Measurements from ENCODE around the gene PCSK6.

Gene PCSK6

DNA sequence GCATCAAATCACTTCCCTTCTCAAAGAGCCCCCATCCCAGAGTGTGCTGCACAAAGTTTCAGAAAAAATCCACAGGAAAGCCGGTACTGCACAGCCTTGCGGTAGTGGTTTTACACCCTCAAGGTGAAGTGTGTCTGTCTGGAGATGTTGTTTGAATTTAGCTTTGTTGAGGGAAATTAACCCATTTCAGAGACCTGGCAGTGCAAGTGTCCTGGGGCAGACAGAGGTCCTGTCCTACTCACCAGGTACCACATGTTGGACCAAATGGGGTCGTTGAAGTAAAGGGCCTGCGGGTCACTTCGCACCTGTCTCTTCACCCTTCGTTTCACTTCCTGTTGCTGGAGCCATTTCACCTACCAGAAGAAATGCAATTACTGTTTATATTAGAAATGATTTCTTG, 57.8 kb downstream of the PCSK6 start (continued):
- TF ChIP-seq ZNF8 (CRISPR knock-in tag; IDR thresholded peaks at IDR 0.05) (no peak), SNAI2 (CRISPR knock-in tag; IDR thresholded peaks at IDR 0.05) (no peak)

GRCh38 chr15:101431301-101431700, 58.2 kb downstream of the PCSK6 start:
- TF ChIP-seq RARB (CRISPR knock-in tag; IDR thresholded peaks at IDR 0.05) (no peak), ISL1 (CRISPR knock-in tag; IDR thresholded peaks at IDR 0.05) (no peak)
- no peak for ATAC-seq

DNA sequence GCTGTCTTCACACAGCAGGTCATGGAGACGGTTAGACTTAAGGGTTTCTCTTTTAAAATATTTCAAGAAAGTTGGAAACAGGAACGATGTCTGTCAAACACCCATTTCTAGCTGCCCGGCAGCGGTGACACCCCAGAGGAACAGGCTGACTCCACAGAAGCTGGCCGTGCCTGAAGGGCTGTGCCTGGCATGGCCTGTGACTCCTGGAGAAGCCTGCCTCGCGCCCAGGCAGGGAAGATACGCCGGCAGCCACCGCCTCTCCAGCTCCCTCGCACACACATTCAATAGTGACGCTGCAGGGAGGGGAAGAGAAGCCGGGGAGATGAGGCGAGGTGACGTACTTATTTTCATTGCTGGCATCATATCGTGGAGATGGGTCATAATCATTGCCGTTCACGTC, 59.9 kb downstream of the PCSK6 start:
- no peak for ATAC-seq
- no peak for TF ChIP-seq ZC3H10 (CRISPR knock-in tag; IDR thresholded peaks at IDR 0.05)
- no peak for TF ChIP-seq ZNF8 (CRISPR knock-in tag; IDR thresholded peaks at IDR 0.05)
- TF ChIP-seq, protein P1, sequence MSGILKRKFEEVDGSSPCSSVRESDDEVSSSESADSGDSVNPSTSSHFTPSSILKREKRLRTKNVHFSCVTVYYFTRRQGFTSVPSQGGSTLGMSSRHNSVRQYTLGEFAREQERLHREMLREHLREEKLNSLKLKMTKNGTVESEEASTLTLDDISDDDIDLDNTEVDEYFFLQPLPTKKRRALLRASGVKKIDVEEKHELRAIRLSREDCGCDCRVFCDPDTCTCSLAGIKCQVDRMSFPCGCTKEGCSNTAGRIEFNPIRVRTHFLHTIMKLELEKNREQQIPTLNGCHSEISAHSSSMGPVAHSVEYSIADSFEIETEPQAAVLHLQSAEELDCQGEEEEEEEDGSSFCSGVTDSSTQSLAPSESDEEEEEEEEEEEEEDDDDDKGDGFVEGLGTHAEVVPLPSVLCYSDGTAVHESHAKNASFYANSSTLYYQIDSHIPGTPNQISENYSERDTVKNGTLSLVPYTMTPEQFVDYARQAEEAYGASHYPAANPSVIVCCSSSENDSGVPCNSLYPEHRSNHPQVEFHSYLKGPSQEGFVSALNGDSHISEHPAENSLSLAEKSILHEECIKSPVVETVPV (CRISPR knock-in tag; IDR thresholded peaks at IDR 0.05) = no peak
- TF ChIP-seq BACH2 (CRISPR knock-in tag; IDR thresholded peaks at IDR 0.05; ENCODE audit: borderline replicate concordance) = no peak
- no peak for TF ChIP-seq PPARA (CRISPR knock-in tag; IDR thresholded peaks at IDR 0.05; ENCODE audit: borderline replicate concordance)
- TF ChIP-seq, protein P2, sequence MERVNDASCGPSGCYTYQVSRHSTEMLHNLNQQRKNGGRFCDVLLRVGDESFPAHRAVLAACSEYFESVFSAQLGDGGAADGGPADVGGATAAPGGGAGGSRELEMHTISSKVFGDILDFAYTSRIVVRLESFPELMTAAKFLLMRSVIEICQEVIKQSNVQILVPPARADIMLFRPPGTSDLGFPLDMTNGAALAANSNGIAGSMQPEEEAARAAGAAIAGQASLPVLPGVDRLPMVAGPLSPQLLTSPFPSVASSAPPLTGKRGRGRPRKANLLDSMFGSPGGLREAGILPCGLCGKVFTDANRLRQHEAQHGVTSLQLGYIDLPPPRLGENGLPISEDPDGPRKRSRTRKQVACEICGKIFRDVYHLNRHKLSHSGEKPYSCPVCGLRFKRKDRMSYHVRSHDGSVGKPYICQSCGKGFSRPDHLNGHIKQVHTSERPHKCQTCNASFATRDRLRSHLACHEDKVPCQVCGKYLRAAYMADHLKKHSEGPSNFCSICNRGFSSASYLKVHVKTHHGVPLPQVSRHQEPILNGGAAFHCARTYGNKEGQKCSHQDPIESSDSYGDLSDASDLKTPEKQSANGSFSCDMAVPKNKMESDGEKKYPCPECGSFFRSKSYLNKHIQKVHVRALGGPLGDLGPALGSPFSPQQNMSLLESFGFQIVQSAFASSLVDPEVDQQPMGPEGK (CRISPR knock-in tag; IDR thresholded peaks at IDR 0.05; ENCODE audit: borderline replicate concordance) = no peak
- no peak for TF ChIP-seq TCF4 (CRISPR knock-in tag; IDR thresholded peaks at IDR 0.05; ENCODE audit: borderline replicate concordance)
- no peak for TF ChIP-seq CSDC2 (CRISPR knock-in tag; IDR thresholded peaks at IDR 0.05)
- TF ChIP-seq RARB (CRISPR knock-in tag; IDR thresholded peaks at IDR 0.05) = no peak
- no peak for TF ChIP-seq GLIS3 (CRISPR knock-in tag; IDR thresholded peaks at IDR 0.05)
- TF ChIP-seq ARNTL (CRISPR knock-in tag; IDR thresholded peaks at IDR 0.05; ENCODE audit: borderline replicate concordance, low read depth) = no peak
- TF ChIP-seq ZFP30 (CRISPR knock-in tag; IDR thresholded peaks at IDR 0.05) = no peak
- TF ChIP-seq SNAI2 (CRISPR knock-in tag; IDR thresholded peaks at IDR 0.05) = no peak
- TF ChIP-seq, protein P3, sequence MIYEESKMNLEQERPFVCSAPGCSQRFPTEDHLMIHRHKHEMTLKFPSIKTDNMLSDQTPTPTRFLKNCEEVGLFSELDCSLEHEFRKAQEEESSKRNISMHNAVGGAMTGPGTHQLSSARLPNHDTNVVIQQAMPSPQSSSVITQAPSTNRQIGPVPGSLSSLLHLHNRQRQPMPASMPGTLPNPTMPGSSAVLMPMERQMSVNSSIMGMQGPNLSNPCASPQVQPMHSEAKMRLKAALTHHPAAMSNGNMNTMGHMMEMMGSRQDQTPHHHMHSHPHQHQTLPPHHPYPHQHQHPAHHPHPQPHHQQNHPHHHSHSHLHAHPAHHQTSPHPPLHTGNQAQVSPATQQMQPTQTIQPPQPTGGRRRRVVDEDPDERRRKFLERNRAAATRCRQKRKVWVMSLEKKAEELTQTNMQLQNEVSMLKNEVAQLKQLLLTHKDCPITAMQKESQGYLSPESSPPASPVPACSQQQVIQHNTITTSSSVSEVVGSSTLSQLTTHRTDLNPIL (CRISPR knock-in tag; IDR thresholded peaks at IDR 0.05; ENCODE audit: low read depth) = no peak
- TF ChIP-seq ZNF565 (CRISPR knock-in tag; conservative IDR thresholded peaks at IDR 0.05; ENCODE audit: low read depth) = no peak
- TF ChIP-seq ZFP3 (CRISPR knock-in tag; IDR thresholded peaks at IDR 0.05) = no peak
- TF ChIP-seq, protein P4, sequence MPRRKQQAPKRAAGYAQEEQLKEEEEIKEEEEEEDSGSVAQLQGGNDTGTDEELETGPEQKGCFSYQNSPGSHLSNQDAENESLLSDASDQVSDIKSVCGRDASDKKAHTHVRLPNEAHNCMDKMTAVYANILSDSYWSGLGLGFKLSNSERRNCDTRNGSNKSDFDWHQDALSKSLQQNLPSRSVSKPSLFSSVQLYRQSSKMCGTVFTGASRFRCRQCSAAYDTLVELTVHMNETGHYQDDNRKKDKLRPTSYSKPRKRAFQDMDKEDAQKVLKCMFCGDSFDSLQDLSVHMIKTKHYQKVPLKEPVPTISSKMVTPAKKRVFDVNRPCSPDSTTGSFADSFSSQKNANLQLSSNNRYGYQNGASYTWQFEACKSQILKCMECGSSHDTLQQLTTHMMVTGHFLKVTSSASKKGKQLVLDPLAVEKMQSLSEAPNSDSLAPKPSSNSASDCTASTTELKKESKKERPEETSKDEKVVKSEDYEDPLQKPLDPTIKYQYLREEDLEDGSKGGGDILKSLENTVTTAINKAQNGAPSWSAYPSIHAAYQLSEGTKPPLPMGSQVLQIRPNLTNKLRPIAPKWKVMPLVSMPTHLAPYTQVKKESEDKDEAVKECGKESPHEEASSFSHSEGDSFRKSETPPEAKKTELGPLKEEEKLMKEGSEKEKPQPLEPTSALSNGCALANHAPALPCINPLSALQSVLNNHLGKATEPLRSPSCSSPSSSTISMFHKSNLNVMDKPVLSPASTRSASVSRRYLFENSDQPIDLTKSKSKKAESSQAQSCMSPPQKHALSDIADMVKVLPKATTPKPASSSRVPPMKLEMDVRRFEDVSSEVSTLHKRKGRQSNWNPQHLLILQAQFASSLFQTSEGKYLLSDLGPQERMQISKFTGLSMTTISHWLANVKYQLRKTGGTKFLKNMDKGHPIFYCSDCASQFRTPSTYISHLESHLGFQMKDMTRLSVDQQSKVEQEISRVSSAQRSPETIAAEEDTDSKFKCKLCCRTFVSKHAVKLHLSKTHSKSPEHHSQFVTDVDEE (CRISPR knock-in tag; IDR thresholded peaks at IDR 0.05) = no peak
- no peak for TF ChIP-seq ZNF70 (CRISPR knock-in tag; IDR thresholded peaks at IDR 0.05)

DNA sequence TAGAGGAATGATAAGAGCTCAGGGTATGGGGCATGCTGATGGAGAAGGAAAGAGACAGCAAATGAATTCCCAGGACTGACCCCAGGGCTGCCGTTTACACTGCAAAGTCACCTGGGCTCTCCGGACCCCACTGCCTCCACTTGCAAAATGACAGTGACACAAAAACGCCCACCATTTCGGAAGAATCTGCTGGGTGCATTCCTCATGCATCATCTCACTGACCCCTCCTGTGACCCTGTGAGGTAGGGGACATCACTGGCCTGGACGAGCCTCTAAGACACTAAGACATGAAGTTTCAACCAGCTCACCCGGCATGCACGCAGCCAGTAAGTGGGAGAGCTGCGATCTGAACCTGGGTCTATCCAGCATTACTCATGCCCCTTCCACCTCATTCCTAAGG, 60.3 kb downstream of the PCSK6 start:
- TF ChIP-seq RARB (CRISPR knock-in tag; IDR thresholded peaks at IDR 0.05) (no peak), ZNF565 (CRISPR knock-in tag; conservative IDR thresholded peaks at IDR 0.05; ENCODE audit: low read depth) (no peak), ISL1 (CRISPR knock-in tag; IDR thresholded peaks at IDR 0.05) (no peak), POU6F1 (CRISPR knock-in tag; IDR thresholded peaks at IDR 0.05; ENCODE audit: borderline replicate concordance, low read depth) (no peak), TOX (CRISPR knock-in tag; IDR thresholded peaks at IDR 0.05; ENCODE audit: borderline replicate concordance) (no peak)
- no peak for ATAC-seq

Measured in SK-N-SH treated with all-trans-retinoic acid at 6 μM for 48 hours (cell line).